Osteocyte (in vitro differentiated cells): ENCODE results near the gene FBXO42. TPM values are rescaled to one million over a fixed set of nuclear protein-coding genes. Genes with fewer than 3 reads are reported as not detected.
A peak's percentile ranks its signal among the peaks of the same experiment; 100 is the strongest.

Experiments
- DNase-seq: peaks from one replicate; pipeline ENCODE4 v3.0.0; 2021; ENCODE audit warnings: mixed read lengths; ENCODE audit not compliant: unreplicated experiment; ENCODE audit errors: extremely low spot score
- H3K27ac Mint-ChIP-seq: one replicate; pipeline ENCODE4 v1.8.0; 2021; ENCODE audit warnings: mild to moderate bottlenecking, mixed read lengths; ENCODE audit not compliant: unreplicated experiment
- H3K27me3 Mint-ChIP-seq: one replicate; pipeline ENCODE4 v1.8.0; 2021; ENCODE audit warnings: mixed read lengths; ENCODE audit not compliant: unreplicated experiment
- H3K36me3 Mint-ChIP-seq: one replicate; pipeline ENCODE4 v1.8.0; 2021; ENCODE audit warnings: mixed read lengths; ENCODE audit not compliant: unreplicated experiment
- H3K4me1 Mint-ChIP-seq: one replicate; pipeline ENCODE4 v1.8.0; 2021; ENCODE audit warnings: mixed read lengths; ENCODE audit not compliant: unreplicated experiment
- H3K4me3 Mint-ChIP-seq: one replicate; pipeline ENCODE4 v1.8.0; 2021; ENCODE audit warnings: mild to moderate bottlenecking, moderate library complexity, mixed read lengths; ENCODE audit not compliant: unreplicated experiment
- H3K9me3 Mint-ChIP-seq: one replicate; pipeline ENCODE4 v1.8.0; 2021; ENCODE audit warnings: mixed read lengths; ENCODE audit not compliant: unreplicated experiment
- CTCF ChIP-seq: fragments of 200-600 bp; sonication (generic); IDR thresholded peaks from 2 replicates; pipeline ENCODE4 v1.5.0; 2021; ENCODE audit warnings: antibody characterized with exemption, mild to moderate bottlenecking, moderate library complexity
- total RNA-seq: library from RNA; stranded (reverse); gene quantifications from 2 replicates; pipeline ENCODE4 v1.2.1, GENCODE V29; 2021

The FBXO42 gene
- total RNA-seq, 1 donor from 2014 or later, result 22.2 TPM

GRCh38 chr1:16204634-16205333, 147.5 kb downstream of the FBXO42 start:
- H3K9me3 Mint-ChIP-seq, result no peaks in the 10 kb centered on the region
- no peak overlapping the region for H3K27ac Mint-ChIP-seq
- peaks cover 16% of the 10 kb centered on the region for H3K4me1 Mint-ChIP-seq
- TF ChIP-seq CTCF, result peak; percentile 43
- H3K4me3 Mint-ChIP-seq, result peak overlapping the region; percentile 26
- peaks cover 4% of the 10 kb centered on the region for H3K36me3 Mint-ChIP-seq
- DNase-seq, result no peak
- H3K27me3 Mint-ChIP-seq, result no peaks in the 10 kb centered on the region

GRCh38 chr1:16204216-16204615, 148.1 kb downstream of the FBXO42 start:
- Mint-ChIP-seq H3K27ac (no peak overlapping the region), H3K4me3 (no peak overlapping the region), H3K4me1 (peaks cover 11% of the 10 kb centered on the region), H3K27me3 (no peaks in the 10 kb centered on the region), H3K9me3 (no peaks in the 10 kb centered on the region), H3K36me3 (peaks cover 6% of the 10 kb centered on the region)
- no peak for DNase-seq
- TF ChIP-seq CTCF, result no peak

GRCh38 chr1:16203550-16203949, 148.7 kb downstream of the FBXO42 start:
- no peaks in the 10 kb centered on the region for H3K9me3 Mint-ChIP-seq
- TF ChIP-seq CTCF, result no peak
- no peak overlapping the region for H3K27ac Mint-ChIP-seq
- no peak for DNase-seq
- no peaks in the 10 kb centered on the region for H3K27me3 Mint-ChIP-seq
- peaks cover 10% of the 10 kb centered on the region for H3K36me3 Mint-ChIP-seq
- H3K4me3 Mint-ChIP-seq, result no peak overlapping the region
- H3K4me1 Mint-ChIP-seq, result peaks cover 8% of the 10 kb centered on the region

GRCh38 chr1:16202281-16203210, 149.7 kb downstream of the FBXO42 start:
- H3K27me3 Mint-ChIP-seq, result no peaks in the 10 kb centered on the region
- no peak overlapping the region for H3K27ac Mint-ChIP-seq
- H3K4me3 Mint-ChIP-seq, result no peak overlapping the region
- DNase-seq, result no peak
- H3K9me3 Mint-ChIP-seq, result no peaks in the 10 kb centered on the region
- H3K4me1 Mint-ChIP-seq, result peaks cover 8% of the 10 kb centered on the region
- TF ChIP-seq CTCF, result no peak
- peaks cover 11% of the 10 kb centered on the region for H3K36me3 Mint-ChIP-seq

- no peak for DNase-seq
- Mint-ChIP-seq H3K27ac (peak overlapping the region; percentile 58), H3K4me1 (no peaks in the 10 kb centered on the region), H3K27me3 (no peaks in the 10 kb centered on the region), H3K9me3 (no peaks in the 10 kb centered on the region), H3K4me3 (no peak overlapping the region), H3K36me3 (peaks cover 15% of the 10 kb centered on the region)
- no peak for TF ChIP-seq CTCF
These were observed 152.6 kb downstream of the FBXO42 start for GRCh38 chr1:16199700-16200099.
